Parathyroid adenoma (tissue), 2 donors: ENCODE results near the gene CLIP1.
A peak's percentile ranks its signal among the peaks of the same experiment; 100 is the strongest.
"Not testable (repeated sequence)": the region's sequence is repeated elsewhere in the genome, so short reads cannot be mapped to it uniquely, and the experiment has no call there.

Experiments
- H2AFZ ChIP-seq: fragments of 300-600 bp; sonication (generic); one replicate; pipeline ENCODE4 v1.7.0; 2017; ENCODE audit warnings: antibody characterized with exemption, mild to moderate bottlenecking
- H3K27ac ChIP-seq: fragments of 300-600 bp; sonication (generic); one replicate; pipeline ENCODE4 v1.7.0; 2017
- H3K27me3 ChIP-seq: fragments of 300-600 bp; sonication (generic); one replicate; pipeline ENCODE4 v1.7.0; 2017; ENCODE audit warnings: low read length; ENCODE audit not compliant: control insufficient read depth, insufficient read depth
- H3K36me3 ChIP-seq: fragments of 300-600 bp; sonication (generic); one replicate; pipeline ENCODE4 v1.7.0; 2017; ENCODE audit warnings: low read length; ENCODE audit not compliant: control insufficient read depth, insufficient read depth
- H3K4me1 ChIP-seq: fragments of 300-600 bp; sonication (generic); one replicate; pipeline ENCODE4 v1.7.0; 2017; ENCODE audit warnings: control low read depth
- H3K4me2 ChIP-seq: fragments of 300-600 bp; sonication (generic); one replicate; pipeline ENCODE4 v1.7.0; 2017; ENCODE audit warnings: low read length
- H3K4me3 ChIP-seq: fragments of 300-600 bp; sonication (generic); one replicate; pipeline ENCODE4 v1.7.0; 2017; ENCODE audit warnings: low read depth, low read length
- H3K79me2 ChIP-seq: fragments of 300-600 bp; sonication (generic); one replicate; pipeline ENCODE4 v1.7.0; 2017; ENCODE audit warnings: control low read depth
- H3K9ac ChIP-seq: fragments of 300-600 bp; sonication (generic); one replicate; pipeline ENCODE4 v1.7.0; 2017; ENCODE audit warnings: mild to moderate bottlenecking
- H3K9me3 ChIP-seq: fragments of 300-600 bp; sonication (generic); one replicate; pipeline ENCODE4 v1.7.0; 2017; ENCODE audit warnings: low read length; ENCODE audit not compliant: control insufficient read depth
- CTCF ChIP-seq: fragments of 300-600 bp; sonication (generic); IDR thresholded peaks from one replicate; pipeline ENCODE4 v1.7.0; 2017; ENCODE audit warnings: antibody characterized with exemption, mild to moderate bottlenecking
- donor health status: primary hyperparathyroidism.

Gene CLIP1

GRCh38 chr12:122399592-122400373 lies 22.7 kb downstream of the CLIP1 start:
- Histone ChIP-seq H3K27me3 (no peaks in the 10 kb centered on the region), H2AFZ (peak overlapping the region; percentile 29), H3K9ac (peak overlapping the region; percentile 20), H3K27ac (peak overlapping the region; percentile 97), H3K4me1 (peaks cover 26% of the 10 kb centered on the region), H3K36me3 (no peaks in the 10 kb centered on the region), H3K4me3 (peak overlapping the region; percentile 63), H3K9me3 (no peaks in the 10 kb centered on the region), H3K79me2 (peaks cover 46% of the 10 kb centered on the region), H3K4me2 (peak overlapping the region; percentile 87)
- peak; percentile 72 for TF ChIP-seq CTCF

DNA sequence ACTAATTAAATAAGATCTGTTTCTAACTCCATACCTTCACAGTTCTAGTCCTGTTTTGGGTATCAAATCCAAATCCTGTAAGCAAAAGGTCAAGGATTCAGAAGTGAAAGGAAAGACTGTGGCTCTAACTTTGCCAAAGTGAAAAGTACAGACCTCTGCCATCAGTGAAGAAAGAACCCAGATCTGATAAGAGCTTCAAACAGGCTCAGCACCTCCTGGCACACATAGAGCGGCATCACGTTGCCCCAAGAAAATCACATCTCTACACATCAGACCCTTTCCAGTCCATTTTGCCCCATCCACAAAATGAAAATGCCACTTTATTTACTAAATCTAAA lies 23.2 kb downstream of the CLIP1 start:
- no peak for TF ChIP-seq CTCF
- peaks cover 26% of the 10 kb centered on the region for H3K4me1 ChIP-seq

DNA sequence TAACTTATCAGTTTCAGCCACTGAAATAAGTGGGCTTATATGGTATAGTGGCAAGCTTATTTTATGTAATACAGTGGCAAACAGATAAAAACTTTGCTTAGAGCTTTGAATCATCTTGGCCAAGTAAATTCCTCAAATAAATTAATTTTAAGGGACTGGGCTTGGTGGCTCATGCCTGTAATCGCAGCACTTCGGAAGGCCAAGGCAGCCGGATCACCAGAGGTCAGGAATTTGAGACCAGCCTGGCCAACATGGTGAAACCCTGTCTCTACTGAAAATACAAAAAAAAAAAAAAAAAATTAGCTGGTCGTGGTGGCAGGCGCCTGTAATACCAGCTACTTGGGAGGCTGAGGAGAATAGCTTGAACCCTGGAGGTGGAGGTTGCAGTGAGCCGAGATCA lies 24.5 kb downstream of the CLIP1 start:
- not testable (repeated sequence) for H3K9ac ChIP-seq, H3K27me3 ChIP-seq, H3K4me3 ChIP-seq, H3K36me3 ChIP-seq, H3K4me2 ChIP-seq, H2AFZ ChIP-seq, H3K9me3 ChIP-seq
- Histone ChIP-seq H3K79me2 (peaks cover 51% of the 10 kb centered on the region), H3K27ac (peak overlapping the region; percentile 57), H3K4me1 (peaks cover 26% of the 10 kb centered on the region)

More for the DNA sequence above, 23.2 kb downstream of the CLIP1 start:
- H3K36me3 ChIP-seq: no peaks in the 10 kb centered on the region
- no peaks in the 10 kb centered on the region for H3K27me3 ChIP-seq
- H3K9me3 ChIP-seq: no peaks in the 10 kb centered on the region
- H2AFZ ChIP-seq: peak overlapping the region; percentile 29
- peak overlapping the region; percentile 97 for H3K27ac ChIP-seq
- no peak overlapping the region for H3K9ac ChIP-seq
- H3K79me2 ChIP-seq: peaks cover 49% of the 10 kb centered on the region
- H3K4me2 ChIP-seq: peak overlapping the region; percentile 87
- peak overlapping the region; percentile 63 for H3K4me3 ChIP-seq

DNA sequence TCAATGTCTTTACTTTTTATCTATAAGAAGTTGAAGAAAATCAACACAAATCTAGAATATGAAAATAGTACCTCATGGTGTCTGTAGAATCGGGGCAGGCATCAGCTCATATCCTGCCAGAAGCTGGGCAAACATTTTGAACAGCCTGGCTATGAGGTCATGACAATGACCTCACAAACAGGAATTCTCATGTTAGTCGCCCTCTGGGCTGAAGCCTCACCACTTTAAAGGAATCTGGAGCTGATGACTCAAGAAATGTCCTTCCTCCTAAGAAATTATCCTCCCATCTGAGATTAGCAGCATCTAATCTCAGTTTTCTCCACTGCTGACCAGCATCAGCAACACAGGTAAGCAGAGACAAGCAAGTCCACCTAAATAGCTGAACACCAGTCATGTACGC lies 27.1 kb downstream of the CLIP1 start:
- H3K9me3 ChIP-seq: no peaks in the 10 kb centered on the region
- no peaks in the 10 kb centered on the region for H3K27me3 ChIP-seq
- H3K9ac ChIP-seq: no peak overlapping the region
- no peak for TF ChIP-seq CTCF
- H3K4me1 ChIP-seq: peaks cover 13% of the 10 kb centered on the region
- H3K79me2 ChIP-seq: peaks cover 60% of the 10 kb centered on the region
- no peak overlapping the region for H3K4me3 ChIP-seq
- H3K27ac ChIP-seq: no peak overlapping the region
- H3K36me3 ChIP-seq: no peaks in the 10 kb centered on the region
- H3K4me2 ChIP-seq: no peak overlapping the region
- no peak overlapping the region for H2AFZ ChIP-seq

- Histone ChIP-seq H3K4me2 (no peak overlapping the region), H3K27ac (no peak overlapping the region), H3K79me2 (peaks cover 62% of the 10 kb centered on the region), H3K27me3 (no peaks in the 10 kb centered on the region), H3K36me3 (no peaks in the 10 kb centered on the region), H3K4me1 (peaks cover 9% of the 10 kb centered on the region), H2AFZ (no peak overlapping the region), H3K9ac (no peak overlapping the region), H3K9me3 (no peaks in the 10 kb centered on the region), H3K4me3 (no peak overlapping the region)
- no peak for TF ChIP-seq CTCF
Observed at GRCh38 chr12:122394626-122395194, 27.8 kb downstream of the CLIP1 start.
